DND-41 (cell line): ENCODE data around the gene MKNK2.

Experiments used
- ATAC-seq: fragments of 200-7000 bp; cut with Tn5 transposase; 3 replicates; pipeline ENCODE4 v1.9.1; 2021; ENCODE audit warnings: low read depth; ENCODE audit not compliant: insufficient read depth
- DNase-seq: peaks from one replicate; pipeline ENCODE4 v3.0.0-alpha.2; 2020
- H2AFZ ChIP-seq: 2 replicates; pipeline ENCODE4 v1.6.0; 2012; ENCODE audit warnings: low read depth, low read length
- H3K27ac ChIP-seq: 2 replicates; pipeline ENCODE4 v1.5.1; 2012; ENCODE audit warnings: low read length, inconsistent platforms
- H3K27me3 ChIP-seq: fragments of 200-600 bp; sonication (generic); 2 replicates; pipeline ENCODE4 v1.6.0; 2012; ENCODE audit warnings: low read length, mild to moderate bottlenecking, inconsistent platforms; ENCODE audit not compliant: insufficient read depth, poor library complexity
- H3K36me3 ChIP-seq: 2 replicates; pipeline ENCODE4 v1.5.1; 2012; ENCODE audit warnings: low read length, inconsistent platforms; ENCODE audit not compliant: insufficient read depth
- H3K4me1 ChIP-seq: 2 replicates; pipeline ENCODE4 v1.5.1; 2012; ENCODE audit warnings: mild to moderate bottlenecking, low read length; ENCODE audit not compliant: insufficient read depth
- H3K4me2 ChIP-seq: 2 replicates; pipeline ENCODE4 v1.6.0; 2012; ENCODE audit warnings: mild to moderate bottlenecking, moderate library complexity, low read length, inconsistent platforms; ENCODE audit not compliant: insufficient read depth
- H3K4me3 ChIP-seq, 2 experiments: fragments of 200-600 bp in 1 of 2; shearing (Covaris generic) in 1 of 2; 2 replicates each; pipeline ENCODE4 v1.5.1; 2012 to 2016; ENCODE audit warnings: inconsistent platforms in 2 of 2, low read length in 2 of 2, mild to moderate bottlenecking in 2 of 2, low read depth in 1 of 2, moderate library complexity in 1 of 2
- H3K79me2 ChIP-seq: 2 replicates; pipeline ENCODE4 v1.6.0; 2012; ENCODE audit warnings: low read length, inconsistent platforms; ENCODE audit not compliant: insufficient read depth
- H3K9ac ChIP-seq: 2 replicates; pipeline ENCODE4 v1.6.0; 2012; ENCODE audit warnings: low read depth, mild to moderate bottlenecking, inconsistent platforms, low read length, moderate library complexity
- H3K9me3 ChIP-seq: 2 replicates; pipeline ENCODE4 v1.5.1; 2012; ENCODE audit warnings: low read length, moderate library complexity, mild to moderate bottlenecking, inconsistent platforms; ENCODE audit not compliant: insufficient read depth, severe bottlenecking
- H4K20me1 ChIP-seq: 2 replicates; pipeline ENCODE4 v1.6.0; 2012; ENCODE audit warnings: low read length; ENCODE audit not compliant: insufficient read depth
- CTCF ChIP-seq: IDR thresholded peaks from 2 replicates; pipeline ENCODE4 v1.5.1; 2012; ENCODE audit warnings: borderline replicate concordance, low read length, moderate library complexity, mild to moderate bottlenecking; ENCODE audit not compliant: poor library complexity, severe bottlenecking; ENCODE audit errors: extremely low read depth
- EZH2 ChIP-seq: IDR thresholded peaks from 3 replicates; pipeline ENCODE4 v1.6.1; 2012; ENCODE audit warnings: borderline replicate concordance, low read depth, mild to moderate bottlenecking, moderate library complexity, low read length, inconsistent platforms; ENCODE audit not compliant: severe bottlenecking

The MKNK2 gene

GRCh38 chr19:2050991-2051772 is at the start of gene MKNK2:
MKNK2 (minus strand) TSS chr19:2051244; CDS start chr19:2050851, 393 bp downstream.
- peak within 1 kb of the TSS; percentile 96 for H3K4me2 ChIP-seq
- TF ChIP-seq EZH2 = no peak
- peak; percentile 75 for TF ChIP-seq CTCF
- peaks cover 36% of the 10 kb centered on the region; the same call in 1 of the 2 replicates for H3K36me3 ChIP-seq
- no peaks in the 10 kb centered on the region for H3K27me3 ChIP-seq
- H3K9me3 ChIP-seq = no peaks in the 10 kb centered on the region
- ATAC-seq (peak; percentile 79), DNase-seq (peak; percentile 91)
- H3K4me1 ChIP-seq = peaks cover 51% of the 10 kb centered on the region
- H3K79me2 ChIP-seq = peaks cover 48% of the 10 kb centered on the region
- peak within 1 kb of the TSS; percentile 82 for H3K27ac ChIP-seq
- peak within 1 kb of the TSS; percentile 91 for H3K9ac ChIP-seq
- peak within 1 kb of the TSS; percentile 85 for H2AFZ ChIP-seq
- peak within 1 kb of the TSS; percentile 84 to 89 for H3K4me3 ChIP-seq
- peaks cover 45% of the 10 kb centered on the region for H4K20me1 ChIP-seq

DNA sequence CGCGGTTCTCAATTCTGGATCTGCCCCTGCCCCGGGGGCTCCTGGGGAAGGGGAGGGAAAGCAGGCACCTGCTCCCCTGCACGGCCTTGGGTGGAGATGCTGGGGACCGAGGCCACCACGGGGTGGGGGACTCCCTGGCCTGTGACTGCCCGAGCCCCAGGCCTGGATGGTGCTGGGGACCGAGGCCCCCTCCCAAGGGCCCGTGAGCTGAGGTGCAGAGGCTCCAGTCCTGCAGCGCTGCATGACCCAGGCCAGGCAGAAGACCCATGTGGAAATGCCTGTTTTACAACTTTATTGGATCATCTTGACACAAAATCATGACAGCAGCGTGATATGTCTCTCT is 49.6 kb upstream of the MKNK2 start:
- Histone ChIP-seq H3K36me3 (peaks cover 61% of the 10 kb centered on the region), H3K9ac (no peak overlapping the region), H2AFZ (no peak overlapping the region), H3K79me2 (peaks cover 32% of the 10 kb centered on the region), H3K4me1 (peaks cover 17% of the 10 kb centered on the region), H3K4me2 (no peak overlapping the region), H3K4me3 (no peak overlapping the region), H3K27ac (no peak overlapping the region), H3K9me3 (peaks cover 2% of the 10 kb centered on the region), H3K27me3 (no peaks in the 10 kb centered on the region), H4K20me1 (peaks cover 45% of the 10 kb centered on the region)
- no peak for ATAC-seq
- no peak for DNase-seq
- TF ChIP-seq CTCF = no peak

DNA sequence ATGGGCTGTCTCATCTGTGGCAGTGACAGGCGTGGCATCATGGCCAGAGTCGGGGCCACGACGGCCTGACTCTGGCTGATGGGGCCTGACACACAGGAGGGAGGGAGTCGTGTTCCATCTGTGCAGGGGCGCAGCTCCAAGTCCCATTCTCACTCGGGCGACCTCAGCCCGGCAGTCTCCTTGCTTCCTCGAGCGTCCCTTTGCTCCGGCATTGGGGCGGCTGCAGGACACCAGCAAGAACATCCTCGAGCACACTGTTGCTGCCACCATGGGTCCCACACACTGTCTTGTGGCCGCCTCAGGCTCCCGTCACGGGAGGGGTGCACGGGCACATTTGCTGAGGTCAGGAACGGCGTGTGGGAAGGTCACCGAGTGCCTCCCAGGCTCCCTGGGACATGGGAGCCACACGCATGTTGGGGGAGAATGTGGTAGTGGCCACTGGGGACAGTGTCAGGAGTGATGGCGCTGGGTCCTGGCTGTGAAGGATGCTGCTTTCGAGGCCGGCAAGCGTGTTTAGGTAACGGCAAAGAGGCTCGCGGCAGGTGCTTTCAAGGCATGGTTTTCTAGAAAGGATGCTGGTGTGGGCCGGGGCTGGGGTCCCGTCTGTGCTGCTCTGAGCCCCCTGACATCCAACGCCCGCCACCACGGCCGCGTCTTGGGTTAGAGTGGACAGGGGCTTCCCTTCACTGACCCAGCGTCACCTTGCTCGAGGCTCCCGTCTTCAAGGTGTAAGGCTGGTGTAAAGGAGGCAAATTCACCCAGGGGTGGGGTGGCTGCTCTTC is 49.1 kb upstream of the MKNK2 start:
- no peaks in the 10 kb centered on the region for H3K9me3 ChIP-seq
- no peak overlapping the region for H3K27ac ChIP-seq
- no peak overlapping the region for H3K9ac ChIP-seq

More for the DNA sequence above, 49.1 kb upstream of the MKNK2 start:
- Histone ChIP-seq H3K4me3 (no peak overlapping the region), H3K27me3 (no peaks in the 10 kb centered on the region), H3K36me3 (peaks cover 61% of the 10 kb centered on the region), H4K20me1 (peaks cover 46% of the 10 kb centered on the region), H3K4me2 (no peak overlapping the region), H2AFZ (no peak overlapping the region), H3K4me1 (peaks cover 17% of the 10 kb centered on the region), H3K79me2 (peaks cover 32% of the 10 kb centered on the region)
- no peak for TF ChIP-seq CTCF
- no peak for TF ChIP-seq EZH2
- ATAC-seq = no peak
- DNase-seq = no peak
